GM19452 (cell line): ENCODE data around the gene BCL2.

Experiments used
- ATAC-seq: cut with Tn5 transposase; IDR thresholded peaks from one replicate; pipeline ENCODE4 v1.9.1; 2021; ENCODE audit not compliant: unreplicated experiment

Gene BCL2

DNA sequence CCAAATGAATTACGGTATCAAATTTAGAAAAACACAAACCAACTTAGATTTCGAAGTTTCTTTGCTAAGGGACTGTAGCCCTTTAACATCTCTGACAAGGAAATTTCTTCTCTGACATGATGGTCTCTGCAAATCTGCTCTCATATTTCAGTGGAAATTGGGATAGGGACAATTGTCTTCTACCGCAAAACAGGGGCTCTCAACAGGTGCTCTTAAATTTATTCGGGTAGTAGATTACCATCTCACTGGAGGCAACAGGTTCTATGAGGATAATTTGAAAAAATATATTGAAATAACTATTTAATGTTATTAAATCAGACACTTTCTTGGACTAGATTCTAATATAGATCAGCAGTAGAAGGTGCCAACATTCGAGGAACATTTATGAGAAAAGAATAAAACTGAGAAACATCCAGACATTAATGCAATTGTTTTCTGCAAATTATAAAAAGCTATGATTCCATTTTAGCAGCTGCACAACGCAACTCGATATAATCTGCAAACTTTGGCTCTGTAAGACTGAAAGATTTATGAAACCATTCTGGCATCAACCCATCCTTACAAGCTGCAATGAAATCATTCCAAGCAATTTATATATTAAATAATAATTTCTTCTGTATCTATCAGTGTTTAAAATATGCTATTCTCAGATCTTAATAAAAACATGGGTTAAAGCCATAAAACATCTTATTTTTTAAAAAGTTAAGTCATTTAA lies 10.0 kb upstream of the BCL2 start:
- ATAC-seq: no peak

DNA sequence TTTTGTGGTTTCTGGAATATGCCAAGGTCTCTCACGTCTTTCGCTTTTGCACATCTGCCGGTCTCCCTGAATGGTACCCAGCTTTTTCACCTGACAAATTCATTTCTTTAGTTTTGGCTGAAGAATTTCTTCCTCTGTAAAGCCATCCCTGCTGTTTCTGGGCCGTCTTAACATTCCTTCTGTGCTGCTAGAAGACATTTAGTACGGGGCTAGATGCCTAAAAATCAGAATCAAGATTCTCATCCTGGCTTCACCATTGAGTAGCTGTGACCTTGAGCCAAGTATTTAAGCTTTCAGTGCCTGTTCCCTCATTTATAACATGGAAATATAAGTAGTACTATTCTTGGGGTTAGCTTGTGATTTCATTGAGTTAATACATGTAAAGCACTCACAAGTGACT lies 6.4 kb upstream of the BCL2 start:
- no peak for ATAC-seq

DNA sequence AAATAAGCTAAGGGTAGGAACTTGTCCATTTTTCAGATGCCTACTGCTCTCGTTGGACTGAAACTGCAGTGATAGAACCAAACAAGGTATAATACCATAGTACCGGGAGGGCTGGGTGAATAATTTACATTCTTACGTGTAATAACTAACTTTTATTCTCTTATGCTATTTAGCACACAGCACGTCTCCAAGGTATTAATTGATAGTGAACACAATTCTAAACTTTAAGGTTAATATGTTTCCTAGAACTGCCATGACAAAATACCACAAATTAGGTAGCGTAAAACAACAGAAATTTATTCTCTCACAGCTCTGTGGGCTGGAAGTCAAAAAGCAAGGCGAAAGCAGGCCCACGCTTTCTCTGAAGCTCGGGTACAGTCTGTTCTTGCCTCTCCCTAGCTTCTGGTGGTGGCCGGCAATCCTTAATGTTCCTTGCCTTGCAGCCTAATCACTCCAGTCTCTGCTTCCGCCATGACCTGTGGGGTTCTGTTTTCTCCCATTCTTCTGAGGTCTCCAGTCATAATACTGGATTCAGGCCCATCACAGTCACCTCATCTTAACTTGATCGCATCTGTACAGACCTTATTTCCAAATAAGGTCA lies 5.6 kb upstream of the BCL2 start:
- ATAC-seq: no peak

DNA sequence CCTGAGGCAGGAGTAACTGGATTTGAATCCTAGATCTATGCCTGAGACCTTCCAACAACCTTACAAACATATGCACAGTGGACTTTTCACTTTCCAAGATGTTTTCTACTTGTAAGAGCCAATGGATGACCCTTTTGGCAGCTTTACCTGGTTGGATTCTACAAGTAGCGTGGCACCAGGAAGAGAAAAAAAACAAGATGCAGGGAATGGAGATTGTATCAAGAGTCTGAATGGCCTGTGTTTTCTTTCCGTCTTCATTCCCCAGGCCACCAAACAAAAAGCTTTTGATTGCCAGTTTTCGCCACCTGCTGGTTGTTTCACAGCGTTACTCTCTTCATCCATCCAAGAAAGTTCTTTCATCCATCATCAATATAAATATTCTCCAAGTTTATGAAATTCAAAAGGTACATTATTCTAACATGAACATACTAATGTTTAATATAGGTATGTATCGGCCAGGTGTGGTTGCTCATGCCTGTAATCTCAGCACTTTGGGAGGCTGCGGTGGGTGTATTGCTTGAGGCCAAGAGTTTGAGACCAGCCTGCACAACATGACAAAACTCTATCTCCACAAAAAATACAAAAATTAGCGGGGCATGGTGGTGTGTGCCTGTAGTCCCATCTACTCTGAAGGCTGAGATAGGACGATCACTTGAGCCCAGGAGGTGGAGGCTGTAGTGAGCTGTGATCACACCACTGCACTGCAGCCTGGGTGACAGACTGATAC lies 3.5 kb upstream of the BCL2 start:
- no peak for ATAC-seq

DNA sequence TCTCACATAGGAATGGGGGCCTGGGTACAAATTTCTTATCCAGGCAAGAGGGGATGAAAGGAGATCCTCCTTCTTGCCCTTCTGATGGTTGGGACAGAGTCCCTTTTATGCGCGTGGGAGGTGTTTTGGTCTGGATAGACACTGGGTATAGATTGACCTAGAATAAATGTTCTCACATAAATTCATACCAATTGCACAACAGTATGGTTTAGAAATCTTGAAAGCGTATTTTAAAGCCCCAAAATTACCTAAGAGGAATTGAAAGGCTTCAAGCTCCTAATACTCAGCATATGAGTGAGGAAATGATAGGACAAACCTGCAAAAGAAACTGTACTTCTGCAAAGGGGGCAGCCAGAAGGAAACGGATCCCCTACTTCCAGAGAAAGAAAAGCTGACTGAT lies 2.6 kb upstream of the BCL2 start:
- no peak for ATAC-seq

DNA sequence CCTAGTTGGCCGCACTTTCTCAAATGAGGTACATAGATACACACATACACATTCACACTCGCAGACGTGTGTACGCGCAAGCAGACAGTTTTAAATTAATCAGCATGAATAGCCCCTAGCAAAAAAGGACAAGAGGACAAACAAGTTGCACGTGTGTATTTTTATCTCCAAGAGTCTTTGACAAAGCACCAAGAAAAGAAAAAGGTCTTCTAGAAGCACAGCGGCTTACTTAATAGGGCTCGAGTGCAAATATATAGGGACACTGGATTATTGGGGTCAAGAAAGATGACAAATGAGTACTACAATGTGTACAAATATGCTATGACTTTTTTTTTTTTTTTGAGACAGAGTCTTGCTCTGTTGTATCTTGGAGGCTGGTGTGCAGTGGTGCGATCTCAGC lies 1.7 kb upstream of the BCL2 start:
- ATAC-seq: no peak

DNA sequence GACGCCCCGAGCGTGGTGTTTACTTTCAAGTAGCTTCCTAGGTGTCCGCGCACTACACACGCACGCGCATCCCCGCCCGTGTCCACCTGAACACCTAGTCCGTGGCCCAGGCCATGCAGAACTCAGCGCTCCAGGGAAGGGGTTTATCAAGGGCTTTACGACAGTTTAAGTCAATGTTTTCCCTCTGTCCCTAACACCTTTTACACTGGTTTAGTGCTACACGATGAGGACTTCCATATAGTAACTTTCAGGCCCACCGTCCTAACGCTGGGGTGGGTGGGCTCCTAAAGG lies 1.4 kb upstream of the BCL2 start:
- ATAC-seq: no peak

DNA sequence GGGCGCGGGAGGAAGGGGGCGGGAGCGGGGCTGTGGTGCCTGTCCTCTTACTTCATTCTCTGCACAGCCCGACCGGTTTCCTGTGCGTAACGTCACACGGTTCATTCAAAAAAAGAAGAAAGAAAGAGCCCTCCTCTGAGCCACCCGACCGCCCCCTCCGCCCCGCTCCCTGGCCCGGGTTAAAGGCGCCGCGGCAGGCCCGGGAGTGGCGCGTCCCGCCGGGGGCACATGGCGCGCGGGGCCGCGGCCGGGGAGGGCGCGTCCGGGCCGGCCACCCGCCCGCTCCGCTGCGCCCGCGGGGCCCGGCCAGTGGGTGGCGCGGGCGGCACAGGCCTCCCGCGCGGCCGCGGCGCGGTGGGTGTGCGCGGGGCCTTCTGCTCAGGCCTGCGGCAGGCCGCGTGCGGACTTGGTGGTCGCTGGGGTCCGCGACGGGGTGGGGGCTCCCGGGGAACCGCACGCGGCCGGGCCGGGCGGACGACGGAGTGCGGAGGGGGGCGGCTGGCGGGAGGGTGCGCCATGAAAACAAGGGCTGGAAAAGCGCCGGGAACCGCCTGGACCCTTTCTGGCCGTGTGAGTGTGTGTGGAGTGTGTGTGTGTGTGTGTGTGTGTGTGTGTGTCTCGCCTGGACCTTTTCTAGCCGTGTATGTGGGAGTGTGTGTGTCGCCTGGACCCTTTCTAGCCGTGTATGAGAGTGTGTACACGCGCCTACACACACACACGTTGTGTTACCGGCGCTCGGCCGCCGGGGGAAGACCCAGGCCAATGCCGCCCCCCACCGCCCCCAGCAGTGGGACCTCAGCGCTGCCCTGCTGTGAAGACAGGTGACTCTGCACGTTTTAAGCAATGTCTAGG lies 780 bp upstream of the BCL2 start:
- ATAC-seq: peak; percentile 57

DNA sequence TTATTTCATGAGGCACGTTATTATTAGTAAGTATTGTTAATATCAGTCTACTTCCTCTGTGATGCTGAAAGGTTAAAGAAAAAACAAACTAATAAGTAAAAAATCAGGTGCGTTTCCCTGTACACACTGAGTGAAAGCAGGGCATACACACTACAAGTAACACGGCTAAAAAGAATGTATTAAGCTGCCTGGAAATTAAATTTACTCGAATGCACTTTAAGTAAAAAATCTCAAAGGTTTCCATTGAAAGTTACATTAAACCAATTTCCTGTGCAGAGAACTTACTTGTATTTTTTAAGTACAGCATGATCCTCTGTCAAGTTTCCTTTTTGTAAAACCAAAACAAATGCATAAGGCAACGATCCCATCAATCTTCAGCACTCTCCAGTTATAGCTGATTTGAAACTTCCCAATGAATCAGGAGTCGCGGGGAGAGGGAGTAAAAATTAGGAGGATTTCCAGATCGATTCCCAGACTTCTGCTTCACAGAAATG lies 633 bp downstream of the BCL2 start:
- no peak for ATAC-seq

DNA sequence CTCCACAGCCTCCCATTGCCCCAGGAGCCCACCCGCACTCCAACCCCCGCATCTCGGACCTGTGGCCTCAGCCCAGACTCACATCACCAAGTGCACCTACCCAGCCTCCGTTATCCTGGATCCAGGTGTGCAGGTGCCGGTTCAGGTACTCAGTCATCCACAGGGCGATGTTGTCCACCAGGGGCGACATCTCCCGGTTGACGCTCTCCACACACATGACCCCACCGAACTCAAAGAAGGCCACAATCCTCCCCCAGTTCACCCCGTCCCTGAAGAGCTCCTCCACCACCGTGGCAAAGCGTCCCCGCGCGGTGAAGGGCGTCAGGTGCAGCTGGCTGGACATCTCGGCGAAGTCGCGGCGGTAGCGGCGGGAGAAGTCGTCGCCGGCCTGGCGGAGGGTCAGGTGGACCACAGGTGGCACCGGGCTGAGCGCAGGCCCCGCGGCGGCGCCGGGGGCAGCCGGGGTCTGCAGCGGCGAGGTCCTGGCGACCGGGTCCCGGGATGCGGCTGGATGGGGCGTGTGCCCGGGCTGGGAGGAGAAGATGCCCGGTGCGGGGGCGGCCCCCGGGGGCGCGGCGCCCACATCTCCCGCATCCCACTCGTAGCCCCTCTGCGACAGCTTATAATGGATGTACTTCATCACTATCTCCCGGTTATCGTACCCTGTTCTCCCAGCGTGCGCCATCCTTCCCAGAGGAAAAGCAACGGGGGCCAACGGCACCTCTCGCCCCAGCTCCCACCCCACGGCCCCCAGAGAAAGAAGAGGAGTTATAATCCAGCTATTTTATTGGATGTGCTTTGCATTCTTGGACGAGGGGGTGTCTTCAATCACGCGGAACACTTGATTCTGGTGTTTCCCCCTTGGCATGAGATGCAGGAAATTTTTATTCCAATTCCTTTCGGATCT lies 1.3 kb downstream of the BCL2 start:
- ATAC-seq: peak; percentile 46

DNA sequence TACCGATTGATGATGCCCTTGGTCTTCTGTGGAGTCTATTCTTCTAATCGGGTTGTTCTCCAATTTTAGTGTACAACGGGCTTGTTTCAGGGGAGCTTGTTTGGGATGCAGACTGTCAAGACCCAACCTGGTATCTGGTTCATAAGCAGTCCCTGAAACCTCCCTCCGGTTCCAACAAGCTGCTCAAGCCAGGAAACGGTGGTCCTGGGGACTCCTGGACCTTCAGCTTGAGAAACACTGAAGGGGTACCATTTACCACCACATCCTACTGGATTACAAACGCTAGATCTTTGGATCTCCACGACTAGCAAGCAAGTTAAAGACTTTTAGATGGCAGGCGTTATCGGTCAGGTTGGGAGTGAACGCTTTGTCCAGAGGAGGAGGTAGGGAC lies 2.0 kb downstream of the BCL2 start:
- ATAC-seq: no peak

DNA sequence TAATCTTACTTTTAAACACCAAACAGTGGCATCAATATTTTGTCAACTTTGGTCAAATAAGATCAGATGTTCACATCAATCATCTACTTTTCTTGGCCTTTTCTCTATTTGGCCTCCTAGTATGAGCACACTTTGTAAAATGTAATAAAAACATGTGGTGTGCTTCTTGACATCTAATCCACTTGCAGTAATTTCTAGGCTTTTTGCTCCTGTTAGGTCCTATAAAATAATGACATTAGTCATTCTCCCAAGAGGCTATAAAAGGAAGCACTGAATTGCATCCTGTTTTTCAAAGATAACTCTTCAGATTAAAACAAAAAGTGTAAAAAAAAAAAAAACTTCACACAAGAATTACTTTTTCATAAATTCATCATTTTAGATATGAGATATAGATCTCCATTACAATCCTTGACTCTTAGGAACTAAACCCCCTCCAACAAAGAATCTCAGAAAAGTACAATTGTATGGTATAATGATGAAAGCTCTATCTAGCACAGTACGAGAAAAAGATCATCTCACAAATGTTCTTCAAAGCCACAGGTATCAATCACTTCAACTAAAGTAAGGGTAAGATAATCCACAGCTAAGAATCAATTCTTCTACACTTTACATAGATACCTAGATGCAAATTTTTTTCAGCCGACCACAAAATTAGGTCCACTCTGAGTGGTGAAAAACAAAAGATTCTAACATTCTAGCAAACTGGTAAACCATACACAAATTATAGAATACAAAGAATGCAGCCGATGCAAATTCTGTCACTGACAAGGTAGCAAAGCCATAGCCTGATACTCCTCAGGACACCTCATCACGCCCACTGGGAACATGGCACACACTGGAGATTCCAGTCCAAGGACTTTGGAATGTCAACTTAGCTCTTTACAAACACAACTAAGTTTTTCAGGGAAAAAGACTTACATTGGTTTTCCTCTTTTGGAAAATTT lies 2.7 kb downstream of the BCL2 start:
- ATAC-seq: no peak

DNA sequence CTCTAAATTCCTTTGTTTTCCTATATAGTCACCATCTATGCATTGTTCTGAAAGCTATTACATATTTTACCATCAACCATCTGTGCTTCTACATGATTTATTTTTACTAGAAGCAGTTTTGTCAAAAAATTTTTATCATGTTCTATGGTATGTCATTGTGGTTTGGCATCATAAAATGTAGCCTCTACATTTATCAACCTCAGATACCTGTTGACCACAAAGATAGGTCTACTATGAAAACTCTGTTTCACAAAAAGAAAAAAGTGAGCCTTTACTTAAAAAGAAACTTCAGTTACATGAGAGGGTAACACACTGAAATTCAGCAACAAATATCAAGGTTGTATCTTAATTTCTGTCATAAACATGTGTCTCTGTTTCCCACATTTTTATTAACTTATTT lies 3.7 kb downstream of the BCL2 start:
- no peak for ATAC-seq

DNA sequence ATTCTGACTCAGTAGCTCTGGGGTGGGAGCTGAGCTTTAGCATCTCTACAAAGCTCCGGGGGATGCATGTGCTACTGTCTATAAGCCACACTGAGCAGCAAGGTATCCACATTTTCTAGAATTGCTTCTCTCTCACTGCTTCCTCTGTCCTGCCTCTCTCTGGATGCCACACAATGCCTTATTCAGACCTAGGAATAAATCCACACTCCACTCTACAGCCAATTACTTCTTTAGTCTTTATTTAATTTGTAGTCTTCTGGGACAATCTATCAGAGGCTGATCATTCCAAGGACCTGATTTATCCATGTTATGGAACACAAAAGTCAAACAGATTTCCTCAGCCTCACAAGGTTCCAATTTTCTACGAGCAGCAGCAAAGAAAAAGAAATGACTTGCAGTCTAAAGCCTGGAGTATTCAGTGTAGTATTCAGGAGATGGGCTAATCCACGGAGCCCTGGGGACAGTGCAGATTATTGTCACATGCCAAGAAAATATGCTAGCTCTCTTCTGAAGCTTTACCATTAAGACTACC lies 4.4 kb downstream of the BCL2 start:
- ATAC-seq: no peak

DNA sequence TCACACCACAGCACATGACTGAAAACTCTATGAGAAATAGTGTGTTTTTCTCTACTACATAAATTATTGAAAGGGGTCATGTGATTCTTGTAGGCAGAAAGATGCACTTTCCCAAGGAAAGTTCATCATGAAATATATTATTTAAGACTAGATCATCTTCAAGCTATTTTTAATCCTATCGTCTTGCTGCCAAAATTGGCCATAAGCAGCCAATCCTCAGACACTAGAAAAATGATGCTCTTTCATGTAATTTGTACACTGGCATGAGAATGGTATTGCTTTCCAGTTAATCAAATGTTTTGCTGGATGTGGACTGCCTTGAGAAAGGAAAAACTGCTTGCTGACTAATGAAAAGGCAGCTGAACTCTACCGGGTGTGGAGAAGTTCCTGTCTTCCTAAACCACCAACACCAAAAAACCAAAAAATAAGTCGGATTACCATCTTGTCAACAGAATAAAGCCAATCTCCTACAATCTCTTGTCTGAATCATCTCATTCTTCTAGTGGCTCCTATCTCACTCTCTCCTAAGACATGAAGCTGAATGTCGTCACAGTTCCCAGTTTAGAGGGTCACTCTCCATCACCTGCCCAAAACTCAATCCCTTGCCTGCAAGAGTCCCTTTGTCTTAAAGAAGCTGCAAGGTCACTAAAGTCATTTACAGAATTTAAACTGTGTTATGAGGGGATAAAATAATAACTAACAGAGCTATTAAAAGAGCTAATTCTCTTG lies 5.3 kb downstream of the BCL2 start:
- ATAC-seq: no peak

DNA sequence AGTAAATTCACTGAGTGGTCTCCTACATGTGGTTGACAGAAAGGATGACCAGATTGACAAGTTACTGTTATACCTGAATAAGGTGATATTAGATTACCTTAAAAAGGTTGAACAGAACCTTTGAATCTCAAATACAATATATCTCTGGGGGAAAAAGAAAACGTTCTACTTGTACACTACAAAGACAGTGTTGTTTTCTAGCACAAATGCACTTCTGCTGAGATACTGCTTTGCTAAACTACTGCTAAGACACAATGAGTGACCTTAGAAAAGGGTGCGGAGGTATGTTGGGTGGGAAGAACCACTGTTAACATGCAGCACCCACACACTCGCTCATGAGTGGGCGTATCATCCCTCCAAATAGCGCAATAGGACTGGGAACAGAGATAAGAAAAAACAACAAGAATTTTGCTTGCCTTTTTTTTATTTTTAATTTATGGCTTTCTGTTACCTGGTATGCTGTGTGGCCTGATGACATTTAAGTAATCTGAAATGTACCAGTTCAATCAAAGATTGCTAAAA lies 6.1 kb downstream of the BCL2 start:
- no peak for ATAC-seq

DNA sequence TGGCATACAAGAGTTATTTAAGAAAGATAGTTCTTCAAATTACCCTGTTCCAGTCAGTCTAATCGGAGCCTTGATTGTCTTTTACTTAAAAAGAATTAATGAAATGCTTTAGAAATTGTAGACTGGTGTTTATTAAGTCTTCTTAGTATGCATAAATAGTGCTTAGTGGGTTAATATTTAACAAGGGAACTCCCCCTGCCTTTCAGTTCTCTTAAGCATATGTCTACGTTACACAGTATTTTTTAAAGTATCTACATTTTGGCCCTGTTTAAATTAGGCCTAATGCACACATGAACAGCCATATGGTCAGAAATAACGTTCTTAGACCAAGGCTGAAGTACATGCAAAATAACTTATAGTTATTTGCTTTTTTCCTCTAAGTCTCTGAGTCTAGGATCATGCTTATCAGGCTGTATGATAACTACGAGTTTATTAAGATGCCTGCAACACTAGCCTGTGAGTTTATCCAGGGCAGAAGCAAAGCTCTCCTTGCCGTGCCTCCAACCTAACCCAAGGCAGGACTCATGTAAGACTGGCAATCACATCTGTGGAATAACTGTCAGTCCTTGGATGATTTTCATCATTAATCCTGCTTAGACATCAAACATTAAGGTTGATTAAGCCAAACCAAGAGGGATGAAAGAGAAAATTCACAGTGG lies 6.7 kb downstream of the BCL2 start:
- peak; percentile 44 for ATAC-seq

DNA sequence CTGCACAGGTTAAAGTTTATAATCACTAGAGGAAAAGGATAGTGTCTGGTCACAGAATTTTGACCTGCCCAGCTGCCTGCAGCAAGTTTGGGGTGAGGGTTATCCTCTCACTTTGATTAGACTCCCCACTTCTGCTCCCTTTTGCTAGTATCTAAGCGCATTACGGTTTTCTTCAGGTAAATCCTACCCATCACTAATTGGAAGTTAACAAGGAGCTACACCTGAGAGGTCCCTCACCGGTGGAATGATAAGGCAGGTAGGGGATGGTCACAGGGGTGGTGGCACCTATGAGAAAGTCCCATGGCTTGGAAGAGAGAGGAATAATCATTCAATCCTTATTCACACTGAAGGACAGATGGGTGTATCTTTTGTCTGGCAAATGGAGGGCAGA lies 7.6 kb downstream of the BCL2 start:
- peak; percentile 2 for ATAC-seq
